MM.1S (cell line): ENCODE data around the gene KSR2.

Experiments used
- EZH2 ChIP-seq: fragments of 300-600 bp; sonication (generic); optimal IDR thresholded peaks from 2 replicates; pipeline ENCODE3; 2017; ENCODE audit warnings: low read depth, mild to moderate bottlenecking, antibody characterized with exemption, low read length, mixed read lengths
- TF ChIP-seq, protein P1 (sequence below): fragments of 300-600 bp; sonication (generic); IDR thresholded peaks from 2 replicates; pipeline ENCODE4 v1.5.1; 2016; ENCODE audit warnings: antibody characterized with exemption, low read length, mixed read lengths

DNA sequence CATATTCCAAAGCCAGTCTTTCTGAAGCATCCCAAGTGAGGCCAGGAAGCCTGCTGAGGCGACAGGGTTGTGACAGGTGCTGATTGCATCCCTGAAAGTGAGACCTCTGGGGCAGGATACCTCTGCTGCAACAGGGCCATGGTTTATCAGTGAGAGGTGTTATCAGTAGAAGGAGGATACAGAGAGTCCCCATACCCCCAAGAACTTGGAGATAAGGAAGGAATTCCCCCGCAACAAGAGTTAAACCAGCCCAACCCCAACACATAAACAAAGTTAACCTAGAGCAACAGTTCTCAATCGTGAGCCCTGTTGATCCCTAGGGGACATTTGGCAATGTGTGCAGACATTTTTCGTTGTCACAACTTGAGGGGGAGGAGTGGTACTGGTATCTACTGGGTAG lies 374.3 kb downstream of the KSR2 start:
- TF ChIP-seq EZH2 = no peak
- TF ChIP-seq, protein P1, sequence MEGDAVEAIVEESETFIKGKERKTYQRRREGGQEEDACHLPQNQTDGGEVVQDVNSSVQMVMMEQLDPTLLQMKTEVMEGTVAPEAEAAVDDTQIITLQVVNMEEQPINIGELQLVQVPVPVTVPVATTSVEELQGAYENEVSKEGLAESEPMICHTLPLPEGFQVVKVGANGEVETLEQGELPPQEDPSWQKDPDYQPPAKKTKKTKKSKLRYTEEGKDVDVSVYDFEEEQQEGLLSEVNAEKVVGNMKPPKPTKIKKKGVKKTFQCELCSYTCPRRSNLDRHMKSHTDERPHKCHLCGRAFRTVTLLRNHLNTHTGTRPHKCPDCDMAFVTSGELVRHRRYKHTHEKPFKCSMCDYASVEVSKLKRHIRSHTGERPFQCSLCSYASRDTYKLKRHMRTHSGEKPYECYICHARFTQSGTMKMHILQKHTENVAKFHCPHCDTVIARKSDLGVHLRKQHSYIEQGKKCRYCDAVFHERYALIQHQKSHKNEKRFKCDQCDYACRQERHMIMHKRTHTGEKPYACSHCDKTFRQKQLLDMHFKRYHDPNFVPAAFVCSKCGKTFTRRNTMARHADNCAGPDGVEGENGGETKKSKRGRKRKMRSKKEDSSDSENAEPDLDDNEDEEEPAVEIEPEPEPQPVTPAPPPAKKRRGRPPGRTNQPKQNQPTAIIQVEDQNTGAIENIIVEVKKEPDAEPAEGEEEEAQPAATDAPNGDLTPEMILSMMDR = no peak
